ENCODE results near the gene SEPTIN14. TPM values are rescaled to one million over a fixed set of nuclear protein-coding genes. Genes with fewer than 3 reads are reported as not detected.
A peak's percentile ranks its signal among the peaks of the same experiment; 100 is the strongest.
"Not testable (repeated sequence)": the region's sequence is repeated elsewhere in the genome, so short reads cannot be mapped to it uniquely, and the experiment has no call there.

SEPTIN14 gene
- polyA plus RNA-seq: not detected

- H3K4me1 ChIP-seq (ENCODE audit: control insufficient read depth in 2 of 2, insufficient read depth in 2 of 2, low read length in 1 of 2); H3K27ac ChIP-seq (ENCODE audit: low read depth in 2 of 2, low read length in 1 of 2); H3K27me3 ChIP-seq (ENCODE audit: control insufficient read depth in 1 of 2, insufficient read depth in 2 of 2, low read length in 2 of 2); H3K36me3 ChIP-seq (ENCODE audit: control insufficient read depth in 2 of 2, insufficient read depth in 2 of 2, low read length in 1 of 2); H3K4me3 ChIP-seq (ENCODE audit: low read depth in 1 of 2, low read length in 2 of 2); H3K9me3 ChIP-seq (ENCODE audit: control insufficient read depth in 2 of 2, insufficient read depth in 1 of 2, low read depth in 1 of 2, low read length in 1 of 2): not testable (repeated sequence)
- 75 to 81% methylated on average over 2 of the region's 2 CpGs for WGBS, 2 donors
Observed at GRCh38 chr7:55862652-55863051, at the start of gene SEPTIN14. Gene SEPTIN14 (minus strand): TSS chr7:55862752. CDS start chr7:55861996, 756 bp downstream.

- Histone ChIP-seq H3K27me3 (ENCODE audit: control insufficient read depth in 1 of 2, insufficient read depth in 2 of 2, low read length in 2 of 2) (no peaks in the 10 kb centered on the region), H3K36me3 (ENCODE audit: control insufficient read depth in 2 of 2, insufficient read depth in 2 of 2, low read length in 1 of 2) (peaks cover 0 to 2% of the 10 kb centered on the region in 2 donors), H3K4me1 (ENCODE audit: control insufficient read depth in 2 of 2, insufficient read depth in 2 of 2, low read length in 1 of 2) (no peaks in the 10 kb centered on the region), H3K27ac (ENCODE audit: low read depth in 2 of 2, low read length in 1 of 2) (no peak overlapping the region), H3K4me3 (ENCODE audit: low read depth in 1 of 2, low read length in 2 of 2) (no peak overlapping the region), H3K9me3 (ENCODE audit: control insufficient read depth in 2 of 2, insufficient read depth in 1 of 2, low read depth in 1 of 2, low read length in 1 of 2) (no peaks in the 10 kb centered on the region)
- 78 to 93% methylated on average over 2 to 8 of the region's 8 CpGs for whole genome bisulfite sequencing, 2 donors
Observed at GRCh38 chr7:55903985-55904759, 41.6 kb upstream of the SEPTIN14 start.

- H3K27me3 ChIP-seq (ENCODE audit: control insufficient read depth in 1 of 2, insufficient read depth in 2 of 2, low read length in 2 of 2); H3K4me3 ChIP-seq (ENCODE audit: low read depth in 1 of 2, low read length in 2 of 2); H3K36me3 ChIP-seq (ENCODE audit: control insufficient read depth in 2 of 2, insufficient read depth in 2 of 2, low read length in 1 of 2); H3K4me1 ChIP-seq (ENCODE audit: control insufficient read depth in 2 of 2, insufficient read depth in 2 of 2, low read length in 1 of 2); H3K9me3 ChIP-seq (ENCODE audit: control insufficient read depth in 2 of 2, insufficient read depth in 1 of 2, low read depth in 1 of 2, low read length in 1 of 2); H3K27ac ChIP-seq (ENCODE audit: low read depth in 2 of 2, low read length in 1 of 2): not testable (repeated sequence)
- 98 to 100% methylated on average over 1 of the region's 1 CpG for WGBS, 2 donors
Observed at GRCh38 chr7:55901059-55901458, 38.5 kb upstream of the SEPTIN14 start.

GRCh38 chr7:55898287-55898686 lies 35.7 kb upstream of the SEPTIN14 start:
- Histone ChIP-seq H3K4me1 (ENCODE audit: control insufficient read depth in 2 of 2, insufficient read depth in 2 of 2, low read length in 1 of 2) (no peaks in the 10 kb centered on the region), H3K9me3 (ENCODE audit: control insufficient read depth in 2 of 2, insufficient read depth in 1 of 2, low read depth in 1 of 2, low read length in 1 of 2) (no peaks in the 10 kb centered on the region), H3K27ac (ENCODE audit: low read depth in 2 of 2, low read length in 1 of 2) (no peak overlapping the region), H3K27me3 (ENCODE audit: control insufficient read depth in 1 of 2, insufficient read depth in 2 of 2, low read length in 2 of 2) (no peaks in the 10 kb centered on the region), H3K36me3 (ENCODE audit: control insufficient read depth in 2 of 2, insufficient read depth in 2 of 2, low read length in 1 of 2) (no peaks in the 10 kb centered on the region), H3K4me3 (ENCODE audit: low read depth in 1 of 2, low read length in 2 of 2) (no peak overlapping the region)
- WGBS, 2 donors: 85 to 87% methylated on average over 4 of the region's 4 CpGs

GRCh38 chr7:55895021-55895420 lies 32.5 kb upstream of the SEPTIN14 start:
- WGBS, 2 donors: 96 to 98% methylated on average over 4 of the region's 4 CpGs
- H3K27ac ChIP-seq (ENCODE audit: low read depth in 2 of 2, low read length in 1 of 2): no peak overlapping the region
- no peak overlapping the region for H3K4me3 ChIP-seq (ENCODE audit: low read depth in 1 of 2, low read length in 2 of 2)
- H3K27me3 ChIP-seq (ENCODE audit: control insufficient read depth in 1 of 2, insufficient read depth in 2 of 2, low read length in 2 of 2): no peaks in the 10 kb centered on the region
- H3K36me3 ChIP-seq (ENCODE audit: control insufficient read depth in 2 of 2, insufficient read depth in 2 of 2, low read length in 1 of 2): no peaks in the 10 kb centered on the region
- no peaks in the 10 kb centered on the region for H3K4me1 ChIP-seq (ENCODE audit: control insufficient read depth in 2 of 2, insufficient read depth in 2 of 2, low read length in 1 of 2)
- no peaks in the 10 kb centered on the region for H3K9me3 ChIP-seq (ENCODE audit: control insufficient read depth in 2 of 2, insufficient read depth in 1 of 2, low read depth in 1 of 2, low read length in 1 of 2)

GRCh38 chr7:55893940-55894339 lies 31.4 kb upstream of the SEPTIN14 start:
- Histone ChIP-seq H3K4me3 (ENCODE audit: low read depth in 1 of 2, low read length in 2 of 2) (no peak overlapping the region), H3K4me1 (ENCODE audit: control insufficient read depth in 2 of 2, insufficient read depth in 2 of 2, low read length in 1 of 2) (no peaks in the 10 kb centered on the region), H3K27me3 (ENCODE audit: control insufficient read depth in 1 of 2, insufficient read depth in 2 of 2, low read length in 2 of 2) (no peaks in the 10 kb centered on the region), H3K27ac (ENCODE audit: low read depth in 2 of 2, low read length in 1 of 2) (no peak overlapping the region), H3K36me3 (ENCODE audit: control insufficient read depth in 2 of 2, insufficient read depth in 2 of 2, low read length in 1 of 2) (no peaks in the 10 kb centered on the region), H3K9me3 (ENCODE audit: control insufficient read depth in 2 of 2, insufficient read depth in 1 of 2, low read depth in 1 of 2, low read length in 1 of 2) (no peaks in the 10 kb centered on the region)

GRCh38 chr7:55888378-55888777 lies 25.8 kb upstream of the SEPTIN14 start:
- WGBS, 2 donors: 78% methylated on average over 10 of the region's 10 CpGs
- not testable (repeated sequence) for H3K4me3 ChIP-seq (ENCODE audit: low read depth in 1 of 2, low read length in 2 of 2); H3K27ac ChIP-seq (ENCODE audit: low read depth in 2 of 2, low read length in 1 of 2)

GRCh38 chr7:55887821-55888247 lies 25.3 kb upstream of the SEPTIN14 start:
- Histone ChIP-seq H3K4me1 (ENCODE audit: control insufficient read depth in 2 of 2, insufficient read depth in 2 of 2, low read length in 1 of 2) (no peaks in the 10 kb centered on the region), H3K27me3 (ENCODE audit: control insufficient read depth in 1 of 2, insufficient read depth in 2 of 2, low read length in 2 of 2) (no peaks in the 10 kb centered on the region), H3K4me3 (ENCODE audit: low read depth in 1 of 2, low read length in 2 of 2) (peak overlapping the region; percentile 47 to 67), H3K36me3 (ENCODE audit: control insufficient read depth in 2 of 2, insufficient read depth in 2 of 2, low read length in 1 of 2) (no peaks in the 10 kb centered on the region), H3K27ac (ENCODE audit: low read depth in 2 of 2, low read length in 1 of 2) (peak overlapping the region; percentile 45 to 77), H3K9me3 (ENCODE audit: control insufficient read depth in 2 of 2, insufficient read depth in 1 of 2, low read depth in 1 of 2, low read length in 1 of 2) (no peaks in the 10 kb centered on the region)
- WGBS, 2 donors: 0 to 2% methylated on average over 7 to 22 of the region's 38 CpGs

More at GRCh38 chr7:55888378-55888777, 25.8 kb upstream of the SEPTIN14 start:
- not testable (repeated sequence) for H3K27me3 ChIP-seq (ENCODE audit: control insufficient read depth in 1 of 2, insufficient read depth in 2 of 2, low read length in 2 of 2); H3K36me3 ChIP-seq (ENCODE audit: control insufficient read depth in 2 of 2, insufficient read depth in 2 of 2, low read length in 1 of 2); H3K4me1 ChIP-seq (ENCODE audit: control insufficient read depth in 2 of 2, insufficient read depth in 2 of 2, low read length in 1 of 2); H3K9me3 ChIP-seq (ENCODE audit: control insufficient read depth in 2 of 2, insufficient read depth in 1 of 2, low read depth in 1 of 2, low read length in 1 of 2)

GRCh38 chr7:55884321-55884720 lies 21.8 kb upstream of the SEPTIN14 start:
- Histone ChIP-seq H3K27me3 (ENCODE audit: control insufficient read depth in 1 of 2, insufficient read depth in 2 of 2, low read length in 2 of 2) (no peaks in the 10 kb centered on the region), H3K36me3 (ENCODE audit: control insufficient read depth in 2 of 2, insufficient read depth in 2 of 2, low read length in 1 of 2) (no peaks in the 10 kb centered on the region), H3K4me3 (ENCODE audit: low read depth in 1 of 2, low read length in 2 of 2) (no peak overlapping the region), H3K9me3 (ENCODE audit: control insufficient read depth in 2 of 2, insufficient read depth in 1 of 2, low read depth in 1 of 2, low read length in 1 of 2) (no peaks in the 10 kb centered on the region), H3K4me1 (ENCODE audit: control insufficient read depth in 2 of 2, insufficient read depth in 2 of 2, low read length in 1 of 2) (no peaks in the 10 kb centered on the region), H3K27ac (ENCODE audit: low read depth in 2 of 2, low read length in 1 of 2) (no peak overlapping the region)
- WGBS, 2 donors: 87 to 90% methylated on average over 3 of the region's 3 CpGs

- Histone ChIP-seq H3K4me3 (ENCODE audit: low read depth in 1 of 2, low read length in 2 of 2) (no peak overlapping the region), H3K4me1 (ENCODE audit: control insufficient read depth in 2 of 2, insufficient read depth in 2 of 2, low read length in 1 of 2) (no peaks in the 10 kb centered on the region)
- WGBS, 2 donors: 87 to 92% methylated on average over 3 of the region's 3 CpGs
Observed at GRCh38 chr7:55878691-55879090, 16.1 kb upstream of the SEPTIN14 start.

More at GRCh38 chr7:55878691-55879090, 16.1 kb upstream of the SEPTIN14 start:
- no peaks in the 10 kb centered on the region for H3K27me3 ChIP-seq (ENCODE audit: control insufficient read depth in 1 of 2, insufficient read depth in 2 of 2, low read length in 2 of 2)
- H3K36me3 ChIP-seq (ENCODE audit: control insufficient read depth in 2 of 2, insufficient read depth in 2 of 2, low read length in 1 of 2): no peaks in the 10 kb centered on the region
- no peaks in the 10 kb centered on the region for H3K9me3 ChIP-seq (ENCODE audit: control insufficient read depth in 2 of 2, insufficient read depth in 1 of 2, low read depth in 1 of 2, low read length in 1 of 2)
- no peak overlapping the region for H3K27ac ChIP-seq (ENCODE audit: low read depth in 2 of 2, low read length in 1 of 2)

Measured in esophagus (tissue), 2 donors.